ENCODE measurements around the gene BCKDK.
"Not testable (repeated sequence)": the region's sequence is repeated elsewhere in the genome, so short reads cannot be mapped to it uniquely, and the experiment has no call there.

The BCKDK gene

GRCh38 chr16:31127182-31127581 is 19.0 kb downstream of the BCKDK start:
- DNase-seq (ENCODE audit: low spot score), result no peak

- peak; percentile 55 for DNase-seq (ENCODE audit: low spot score)
Measured at GRCh38 chr16:31128711-31129567, 20.8 kb downstream of the BCKDK start.

GRCh38 chr16:31129568-31130335 is 21.6 kb downstream of the BCKDK start:
- no peak for DNase-seq (ENCODE audit: low spot score)

GRCh38 chr16:31130336-31130891 is 22.2 kb downstream of the BCKDK start:
- DNase-seq (ENCODE audit: low spot score), result no peak

GRCh38 chr16:31130899-31131298 is 22.7 kb downstream of the BCKDK start:
- DNase-seq (ENCODE audit: low spot score), result no peak

GRCh38 chr16:31131416-31131815 is 23.2 kb downstream of the BCKDK start:
- DNase-seq (ENCODE audit: low spot score), result no peak

- DNase-seq (ENCODE audit: low spot score), result no peak
Measured at GRCh38 chr16:31131841-31132271, 23.7 kb downstream of the BCKDK start.

- no peak for DNase-seq (ENCODE audit: low spot score)
Measured at GRCh38 chr16:31132303-31132979, 24.3 kb downstream of the BCKDK start.

GRCh38 chr16:31133046-31133501 is 24.9 kb downstream of the BCKDK start:
- DNase-seq (ENCODE audit: low spot score), result no peak

GRCh38 chr16:31134091-31134571 is 25.9 kb downstream of the BCKDK start:
- no peak for DNase-seq (ENCODE audit: low spot score)

- DNase-seq (ENCODE audit: low spot score), result no peak
Measured at GRCh38 chr16:31134625-31135534, 26.7 kb downstream of the BCKDK start.

- no peak for DNase-seq (ENCODE audit: low spot score)
Measured at GRCh38 chr16:31135535-31136286, 27.5 kb downstream of the BCKDK start, which contains the start of gene PRSS8. Gene PRSS8, minus strand, starts transcription at chr16:31135727. Its CDS starts 229 bp downstream, at chr16:31135498.

- DNase-seq (ENCODE audit: low spot score), result no peak
Measured at GRCh38 chr16:31136287-31136662, 28.1 kb downstream of the BCKDK start.

GRCh38 chr16:31136822-31137499 is 28.8 kb downstream of the BCKDK start:
- DNase-seq (ENCODE audit: low spot score), result not testable (repeated sequence)

GRCh38 chr16:31138621-31139578 is 30.7 kb downstream of the BCKDK start:
- no peak for DNase-seq (ENCODE audit: low spot score)

GRCh38 chr16:31141071-31141469 is 32.9 kb downstream of the BCKDK start:
- not testable (repeated sequence) for DNase-seq (ENCODE audit: low spot score)

GRCh38 chr16:31141489-31142108 is 33.4 kb downstream of the BCKDK start:
- no peak for DNase-seq (ENCODE audit: low spot score)

Data from globus pallidus (tissue), 1 donor.